IMR-90 (cell line): ENCODE data around the gene SRPK2.

Experiments used
- CTCF ChIP-seq: conservative IDR thresholded peaks from 2 replicates; pipeline ENCODE4 v1.5.1; 2012; ENCODE audit warnings: mild to moderate bottlenecking, low read depth, low read length, improper control_type of control experiment
- ELK1 ChIP-seq: fragments of 150-350 bp; IDR thresholded peaks from 2 replicates; pipeline ENCODE4 v1.6.1; 2016; ENCODE audit warnings: low read depth, mild to moderate bottlenecking, low read length, moderate library complexity, borderline replicate concordance
- FOS ChIP-seq: fragments of 150-350 bp; IDR thresholded peaks from 2 replicates; pipeline ENCODE4 v1.6.1; 2016; ENCODE audit warnings: low read depth, low read length
- MXI1 ChIP-seq: IDR thresholded peaks from 2 replicates; pipeline ENCODE4 v1.6.1; 2012; ENCODE audit warnings: low read depth, mild to moderate bottlenecking, low read length, moderate library complexity, borderline replicate concordance
- POLR2A ChIP-seq: IDR thresholded peaks from 2 replicates; pipeline ENCODE4 v1.6.1; 2012; ENCODE audit warnings: mild to moderate bottlenecking, low read depth, low read length
- RAD21 ChIP-seq: IDR thresholded peaks from 2 replicates; pipeline ENCODE4 v1.6.1; 2012; ENCODE audit warnings: low read length, improper control_type of control experiment
- RFX5 ChIP-seq: IDR thresholded peaks from 2 replicates; pipeline ENCODE4 v1.8.0; 2012; ENCODE audit warnings: low read depth, mild to moderate bottlenecking, low read length, moderate library complexity
- SMC3 ChIP-seq: fragments of 150-350 bp; IDR thresholded peaks from 2 replicates; pipeline ENCODE4 v1.6.1; 2016; ENCODE audit warnings: low read depth, mild to moderate bottlenecking, antibody characterized with exemption, low read length, moderate library complexity

- no peak for TF ChIP-seq MXI1
- TF ChIP-seq CTCF: no peak
- TF ChIP-seq POLR2A: no peak
- no peak for TF ChIP-seq RAD21
- no peak for TF ChIP-seq SMC3
- TF ChIP-seq FOS: no peak
- TF ChIP-seq ELK1: no peak
- TF ChIP-seq RFX5: no peak
These were observed 142.0 kb downstream of the SRPK2 start for GRCh38 chr7:105246679-105247078.
